PC-9 (cell line): Measurements from ENCODE around the gene CHST11. TPM values are rescaled to one million over a fixed set of nuclear protein-coding genes. Genes with fewer than 3 reads are reported as not detected.

ENCODE experiments used
- BruUV-seq: library from RNA; stranded (reverse); fragments of 400-500 nt; replicated peaks from 2 replicates; lab custom pipeline; 2021; lab: Mats Ljungman, UMichigan
- CTCF ChIA-PET: fragments of 300-600 bp; sonication (Branson Sonifier 250); formaldehyde crosslinking; loops from one replicate; lab custom pipeline; 2022; ENCODE audit warnings: antibody characterized with exemption; lab: Charles Lee
- POLR2A ChIA-PET: fragments of 300-600 bp; sonication (Branson Sonifier 250); formaldehyde crosslinking; loops from one replicate; lab custom pipeline; 2022; ENCODE audit warnings: antibody characterized with exemption; ENCODE audit not compliant: unreplicated experiment; lab: Charles Lee
- DNase-seq, 2 experiments: peaks; one replicate each; pipeline versions ENCODE4 v3.0.0 to v3.0.0-alpha.2; 2015 to 2022; ENCODE audit warnings: mixed read lengths in 1 of 2
- H2AFZ ChIP-seq: fragments of 200-600 bp; sonication (generic); 2 replicates; pipeline ENCODE4 v1.8.1; 2017; ENCODE audit warnings: antibody characterized with exemption
- H3F3A ChIP-seq: fragments of 200-600 bp; sonication (generic); 2 replicates; pipeline ENCODE4 v1.8.1; 2017; ENCODE audit warnings: antibody characterized with exemption, mild to moderate bottlenecking, low read depth; ENCODE audit not compliant: insufficient read depth
- H3K27ac ChIP-seq: fragments of 200-600 bp; sonication (generic); 2 replicates; pipeline ENCODE4 v1.6.1; 2016; ENCODE audit warnings: mixed run types
- H3K27me3 ChIP-seq: fragments of 200-600 bp; sonication (generic); 2 replicates; pipeline ENCODE4 v1.6.1; 2016; ENCODE audit warnings: low read depth, mixed run types; ENCODE audit not compliant: insufficient read depth
- H3K36me3 ChIP-seq: fragments of 200-600 bp; sonication (generic); 2 replicates; pipeline ENCODE4 v1.6.1; 2016; ENCODE audit warnings: low read depth, mixed run types
- H3K4me1 ChIP-seq: fragments of 200-600 bp; sonication (generic); replicated peaks from 2 replicates; pipeline ENCODE4 v1.6.1; 2016; ENCODE audit warnings: mixed run types; ENCODE audit not compliant: insufficient read depth
- H3K4me2 ChIP-seq: fragments of 200-600 bp; sonication (generic); 2 replicates; pipeline ENCODE4 v1.6.1; 2017; ENCODE audit warnings: mixed run types
- H3K4me3 ChIP-seq: fragments of 200-600 bp; sonication (generic); 2 replicates; pipeline ENCODE4 v1.6.1; 2016; ENCODE audit warnings: mixed run types
- H3K79me2 ChIP-seq: fragments of 200-600 bp; sonication (generic); 2 replicates; pipeline ENCODE4 v1.6.1; 2017; ENCODE audit warnings: low read depth, mixed run types
- H3K9me2 ChIP-seq: fragments of 200-600 bp; sonication (generic); 2 replicates; pipeline ENCODE4 v1.8.1; 2017; ENCODE audit warnings: mild to moderate bottlenecking; ENCODE audit not compliant: insufficient read depth
- H3K9me3 ChIP-seq: fragments of 200-600 bp; sonication (generic); 2 replicates; pipeline ENCODE4 v1.8.1; 2016; ENCODE audit warnings: low read depth; ENCODE audit not compliant: insufficient read depth
- H4K20me1 ChIP-seq: fragments of 200-600 bp; sonication (generic); 2 replicates; pipeline ENCODE4 v1.8.1; 2017; ENCODE audit not compliant: insufficient read depth
- EZH2 ChIP-seq: fragments of 200-600 bp; sonication (generic); IDR thresholded peaks from 2 replicates; pipeline ENCODE4 v1.8.0; 2017; ENCODE audit warnings: antibody characterized with exemption, low read depth
- intact Hi-C: fragments of 100-400 bp; cut with micrococcal nuclease; formaldehyde crosslinking; loops from one replicate; pipeline ENCODE4 v1.10.0; 2022; ENCODE audit not compliant: unreplicated experiment
- total RNA-seq: library from RNA; stranded (reverse); gene quantifications from 2 replicates; pipeline ENCODE4 v1.2.3, GENCODE V29; 2021
- TF ChIP-seq, protein P1 (sequence below): fragments of 200-600 bp; sonication (generic); conservative IDR thresholded peaks from 2 replicates; pipeline ENCODE4 v1.6.1; 2017; ENCODE audit warnings: mixed run types, antibody characterized with exemption, mild to moderate bottlenecking, moderate library complexity

CHST11 gene
- total RNA-seq, 1 experiment from 2014 or later: 39.9 TPM

DNA sequence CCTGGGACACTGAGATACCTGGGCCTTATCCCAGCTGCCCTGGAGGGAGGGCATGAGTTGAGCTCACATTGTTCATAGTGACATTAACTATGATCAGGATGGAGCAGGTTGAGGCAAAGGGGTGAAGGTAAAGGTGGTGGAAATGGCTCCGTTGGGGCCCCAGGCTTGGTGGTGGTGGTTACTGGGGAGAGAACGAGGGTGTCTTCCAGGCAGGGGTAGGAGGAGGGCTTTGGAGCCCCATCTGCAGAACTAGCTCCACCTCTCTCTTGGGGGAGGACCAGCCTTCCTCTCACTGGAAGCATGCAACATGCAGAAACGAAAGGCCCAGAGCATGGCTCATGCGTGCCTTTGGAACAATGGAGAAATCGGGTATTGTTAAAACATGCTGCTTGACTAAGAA is 284.3 kb downstream of the CHST11 start:
- Histone ChIP-seq H3K4me2 (no peak overlapping the region), H4K20me1 (peaks cover 16% of the 10 kb centered on the region), H3K9me2 (no peaks in the 10 kb centered on the region), H3K79me2 (peaks cover 49% of the 10 kb centered on the region), H3K4me3 (no peak overlapping the region), H3F3A (0 out of 2 replicates have a peak, but pooled peaks cover 4% of the 10 kb centered on the region), H2AFZ (no peak overlapping the region), H3K36me3 (no peaks in the 10 kb centered on the region), H3K27me3 (no peaks in the 10 kb centered on the region), H3K9me3 (no peaks in the 10 kb centered on the region), H3K27ac (no peak overlapping the region; the same call in 1 of the 2 replicates), H3K4me1 (no peaks in the 10 kb centered on the region)
- intact Hi-C loops: no loop called here
- ChIA-PET POLR2A (no interaction called here), CTCF (no interaction called here)
- TF ChIP-seq EZH2: no peak
- TF ChIP-seq, protein P1, sequence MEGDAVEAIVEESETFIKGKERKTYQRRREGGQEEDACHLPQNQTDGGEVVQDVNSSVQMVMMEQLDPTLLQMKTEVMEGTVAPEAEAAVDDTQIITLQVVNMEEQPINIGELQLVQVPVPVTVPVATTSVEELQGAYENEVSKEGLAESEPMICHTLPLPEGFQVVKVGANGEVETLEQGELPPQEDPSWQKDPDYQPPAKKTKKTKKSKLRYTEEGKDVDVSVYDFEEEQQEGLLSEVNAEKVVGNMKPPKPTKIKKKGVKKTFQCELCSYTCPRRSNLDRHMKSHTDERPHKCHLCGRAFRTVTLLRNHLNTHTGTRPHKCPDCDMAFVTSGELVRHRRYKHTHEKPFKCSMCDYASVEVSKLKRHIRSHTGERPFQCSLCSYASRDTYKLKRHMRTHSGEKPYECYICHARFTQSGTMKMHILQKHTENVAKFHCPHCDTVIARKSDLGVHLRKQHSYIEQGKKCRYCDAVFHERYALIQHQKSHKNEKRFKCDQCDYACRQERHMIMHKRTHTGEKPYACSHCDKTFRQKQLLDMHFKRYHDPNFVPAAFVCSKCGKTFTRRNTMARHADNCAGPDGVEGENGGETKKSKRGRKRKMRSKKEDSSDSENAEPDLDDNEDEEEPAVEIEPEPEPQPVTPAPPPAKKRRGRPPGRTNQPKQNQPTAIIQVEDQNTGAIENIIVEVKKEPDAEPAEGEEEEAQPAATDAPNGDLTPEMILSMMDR: no peak
- BruUV-seq: no TSS peak
- DNase-seq: no peak

DNA sequence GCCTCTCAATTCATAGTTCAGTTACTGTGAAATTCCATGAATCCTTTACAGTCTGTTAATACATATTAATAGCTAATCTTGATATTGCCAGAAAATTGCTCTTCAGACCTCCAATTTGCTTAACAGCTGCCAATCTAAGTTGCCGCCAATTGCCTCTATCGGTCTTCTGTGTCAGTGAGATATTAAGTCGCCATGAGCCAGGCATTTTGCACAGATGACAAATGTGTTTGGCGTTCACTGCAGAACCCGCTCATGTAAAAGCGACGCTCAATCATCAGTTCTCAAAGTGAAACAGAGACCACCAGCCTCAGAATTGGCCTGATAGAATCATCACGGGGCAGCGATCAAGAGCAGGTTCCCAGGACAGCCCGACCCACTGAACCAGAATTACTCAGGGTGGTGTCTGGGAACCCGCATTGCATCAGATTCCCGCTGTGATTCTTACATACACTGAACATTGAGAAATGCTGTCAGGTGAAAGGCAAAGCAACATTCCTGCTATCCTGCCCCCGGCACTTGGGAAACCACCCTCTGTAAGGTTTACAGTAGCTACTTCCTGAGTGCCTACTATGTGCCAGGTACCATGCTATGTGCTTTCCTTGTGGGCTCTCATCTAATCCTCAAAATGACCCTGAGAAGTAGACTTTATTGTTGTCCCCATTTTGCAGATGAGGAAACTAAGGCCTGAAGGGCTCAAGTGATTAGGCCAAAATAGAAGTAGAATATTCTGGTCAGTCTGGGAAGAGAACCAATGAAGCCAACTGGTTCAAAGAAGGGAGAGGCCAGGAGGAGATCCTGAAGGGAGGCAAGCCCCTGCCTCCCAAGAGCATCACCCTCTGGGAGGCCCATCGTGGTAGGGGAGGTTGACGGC is 285.0 kb downstream of the CHST11 start:
- Histone ChIP-seq H3K4me2 (no peak overlapping the region), H3F3A (0 out of 2 replicates have a peak, but pooled peaks cover 4% of the 10 kb centered on the region), H3K9me2 (no peaks in the 10 kb centered on the region), H3K4me3 (no peak overlapping the region), H3K27me3 (no peaks in the 10 kb centered on the region), H3K79me2 (peaks cover 49% of the 10 kb centered on the region), H4K20me1 (peaks cover 16% of the 10 kb centered on the region), H2AFZ (no peak overlapping the region), H3K4me1 (no peaks in the 10 kb centered on the region), H3K27ac (no peak overlapping the region; the same call in 1 of the 2 replicates), H3K36me3 (no peaks in the 10 kb centered on the region), H3K9me3 (no peaks in the 10 kb centered on the region)
- peak in 1 of 2 experiments; percentile 39 for DNase-seq
- intact Hi-C loops: no loop called here
- POLR2A ChIA-PET: no interaction called here
- TF ChIP-seq, protein P1: no peak
- TF ChIP-seq EZH2: no peak
- no TSS peak for BruUV-seq
- CTCF ChIA-PET: no interaction called here

DNA sequence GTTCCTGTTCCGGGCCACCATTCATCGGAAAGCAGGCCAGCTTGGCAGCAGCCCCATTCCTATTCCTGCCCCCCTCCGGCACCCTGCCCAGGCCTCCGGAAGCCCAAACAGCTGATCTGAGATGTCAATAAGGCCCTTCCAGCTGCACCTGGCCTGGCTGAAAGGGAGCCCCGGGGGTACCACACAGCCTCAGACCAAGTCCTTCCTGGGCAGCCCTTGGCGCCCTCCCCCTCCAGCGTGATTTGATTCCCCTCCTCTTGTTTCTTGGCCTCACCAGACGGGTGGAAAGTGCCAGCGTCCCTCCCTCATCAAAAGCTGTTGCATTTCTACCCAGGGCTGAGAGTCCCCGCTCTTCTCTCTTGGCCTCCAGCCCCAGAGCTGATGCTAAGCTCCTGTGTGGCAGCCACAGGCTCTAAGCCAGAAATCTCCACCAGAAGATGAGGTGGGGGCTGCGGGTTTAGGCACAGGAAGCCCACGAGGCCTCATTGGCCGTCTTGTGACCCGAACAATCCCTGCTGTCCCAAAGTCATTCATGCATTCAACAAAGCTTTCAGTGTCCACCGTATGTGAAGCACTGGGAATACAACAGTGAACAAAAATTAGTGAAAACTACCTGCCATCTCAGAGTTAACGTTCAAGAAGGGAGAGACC is 285.9 kb downstream of the CHST11 start:
- Histone ChIP-seq H3F3A (0 out of 2 replicates have a peak, but pooled peaks cover 4% of the 10 kb centered on the region), H2AFZ (no peak overlapping the region), H3K36me3 (no peaks in the 10 kb centered on the region), H3K27ac (no peak overlapping the region), H3K4me1 (no peaks in the 10 kb centered on the region), H3K4me3 (no peak overlapping the region), H3K9me3 (no peaks in the 10 kb centered on the region), H4K20me1 (peaks cover 16% of the 10 kb centered on the region), H3K27me3 (no peaks in the 10 kb centered on the region), H3K79me2 (peaks cover 55% of the 10 kb centered on the region), H3K4me2 (no peak overlapping the region), H3K9me2 (no peaks in the 10 kb centered on the region)
- no TSS peak for BruUV-seq
- intact Hi-C loops: no loop called here
- ChIA-PET CTCF (no interaction called here), POLR2A (no interaction called here)
- DNase-seq: no peak
- no peak for TF ChIP-seq EZH2
- TF ChIP-seq, protein P1: no peak
